CD4-positive, alpha-beta T cell (primary cell): ENCODE measurements around the gene SLC46A3. TPM values are rescaled to one million over a fixed set of nuclear protein-coding genes. Genes with fewer than 3 reads are reported as not detected.

Experiments used
- ATAC-seq: fragments of 200-7000 bp; cut with Tn5 transposase; one replicate; pipeline ENCODE4 v1.10.0; 2022; ENCODE audit warnings: mild to moderate bottlenecking; ENCODE audit not compliant: poor library complexity
- CTCF ChIA-PET: fragments of 350-600 bp; sonication (Branson Sonifier 250); formaldehyde crosslinking; loops from one replicate; lab custom pipeline; 2021; ENCODE audit warnings: antibody characterized with exemption, inconsistent platforms; lab: Charles Lee
- POLR2A ChIA-PET: fragments of 350-600 bp; sonication (Branson Sonifier 250); formaldehyde crosslinking; loops from one replicate; lab custom pipeline; 2021; ENCODE audit warnings: antibody characterized with exemption, inconsistent platforms; lab: Charles Lee
- DNase-seq, 14 experiments: peaks; one replicate each; pipeline ENCODE4 v3.0.0-alpha.2; 2013 to 2020; ENCODE audit warnings: mixed read lengths in 2 of 14
- H3K27ac ChIP-seq, 2 donors: one replicate each; pipeline versions ENCODE4 v1.5.1 to v1.7.0; 2013; ENCODE audit warnings: low read length in 2 of 2, low read depth in 1 of 2, mild to moderate bottlenecking in 1 of 2
- H3K27me3 ChIP-seq, 2 experiments: 1 replicate in 1 of 2; 2 replicates in 1 of 2; pipeline versions ENCODE4 v1.6.1 to v1.7.0; 2013; ENCODE audit warnings: low read length in 2 of 2, control low read depth in 1 of 2, mild to moderate bottlenecking in 1 of 2, moderate library complexity in 1 of 2; ENCODE audit not compliant: insufficient read depth in 2 of 2, control insufficient read depth in 1 of 2
- H3K36me3 ChIP-seq: one replicate; pipeline ENCODE4 v1.6.1; 2013; ENCODE audit warnings: low read length, control low read depth; ENCODE audit not compliant: insufficient read depth
- H3K4me1 ChIP-seq: one replicate; pipeline ENCODE4 v1.6.1; 2013; ENCODE audit warnings: low read length, control low read depth; ENCODE audit not compliant: insufficient read depth
- H3K4me3 ChIP-seq: one replicate; pipeline ENCODE4 v1.5.1; 2013; ENCODE audit warnings: mild to moderate bottlenecking, low read length, moderate library complexity
- H3K9me3 ChIP-seq, 2 experiments: 1 replicate in 1 of 2; 2 replicates in 1 of 2; pipeline versions ENCODE4 v1.6.1 to v1.7.0; 2013; ENCODE audit warnings: low read length in 2 of 2, mild to moderate bottlenecking in 2 of 2, control low read depth in 1 of 2, moderate library complexity in 1 of 2; ENCODE audit not compliant: control insufficient read depth in 1 of 2, insufficient read depth in 1 of 2
- H3K27ac Mint-ChIP-seq: one replicate; pipeline ENCODE4 v1.8.0; 2020; ENCODE audit warnings: mixed read lengths
- H3K27me3 Mint-ChIP-seq: one replicate; pipeline ENCODE4 v1.8.0; 2021; ENCODE audit warnings: mixed read lengths
- H3K36me3 Mint-ChIP-seq: one replicate; pipeline ENCODE4 v1.8.0; 2021; ENCODE audit warnings: low read depth, mixed read lengths
- H3K4me1 Mint-ChIP-seq: one replicate; pipeline ENCODE4 v1.8.0; 2021; ENCODE audit warnings: low read depth, mixed read lengths
- H3K4me3 Mint-ChIP-seq: one replicate; pipeline ENCODE4 v1.8.0; 2020; ENCODE audit warnings: mild to moderate bottlenecking, mixed read lengths
- H3K9me3 Mint-ChIP-seq: one replicate; pipeline ENCODE4 v1.8.0; 2020; ENCODE audit warnings: mixed read lengths
- CTCF ChIP-seq: fragments of 200-600 bp; IDR thresholded peaks from one replicate; pipeline ENCODE4 v1.8.0; 2022; ENCODE audit warnings: antibody characterized with exemption, mild to moderate bottlenecking
- intact Hi-C, 2 experiments: fragments of 100-400 bp; cut with DNase I in 1 of 2; cut with micrococcal nuclease in 1 of 2; formaldehyde crosslinking; loops; one replicate each; pipeline versions ENCODE4 v1.15.1 to v1.9.0; 2023 to 2025; cut with DNase I, micrococcal nuclease
- total RNA-seq, 174 experiments: library from RNA in 2 of 174; stranded (reverse) in 2 of 174; gene quantifications; one replicate each; pipeline ENCODE4 v1.2.3 and lab custom pipeline; 2021 to 2026

SLC46A3 gene
- total RNA-seq, 2 experiments from 2014 or later = 6.3 to 7.4 TPM

GRCh38 chr13:28755546-28755870 lies 36.7 kb upstream of the SLC46A3 start:
- ATAC-seq = no peak

GRCh38 chr13:28754698-28755545 lies 36.2 kb upstream of the SLC46A3 start:
- Mint-ChIP-seq H3K4me3 (peak overlapping the region; percentile 63), H3K27ac (peak overlapping the region; percentile 49), H3K27me3 (no peaks in the 10 kb centered on the region), H3K4me1 (peaks cover 13% of the 10 kb centered on the region), H3K9me3 (peaks cover 7% of the 10 kb centered on the region), H3K36me3 (no peaks in the 10 kb centered on the region)
- TF ChIP-seq CTCF = no peak
- H3K36me3 ChIP-seq = no peaks in the 10 kb centered on the region
- CTCF ChIA-PET = no interaction called here
- H3K4me3 ChIP-seq = peak overlapping the region; percentile 32
- H3K27me3 ChIP-seq = no peaks in the 10 kb centered on the region
- intact Hi-C loops = no loop called here
- peaks cover 5 to 11% of the 10 kb centered on the region in 2 experiments for H3K9me3 ChIP-seq
- peak overlapping the region in 1 of 2 donors; percentile 50 for H3K27ac ChIP-seq
- POLR2A ChIA-PET = no interaction called here
- DNase-seq (peak in 3 of 14 experiments; percentile 19 to 27 (median 21)), ATAC-seq (no peak)
- peaks cover 12% of the 10 kb centered on the region for H3K4me1 ChIP-seq

More at GRCh38 chr13:28755546-28755870, 36.7 kb upstream of the SLC46A3 start:
- no peak for DNase-seq
- Mint-ChIP-seq H3K4me1 (peaks cover 13% of the 10 kb centered on the region), H3K9me3 (peaks cover 7% of the 10 kb centered on the region), H3K27ac (no peak overlapping the region), H3K36me3 (no peaks in the 10 kb centered on the region), H3K27me3 (no peaks in the 10 kb centered on the region), H3K4me3 (no peak overlapping the region)
- Histone ChIP-seq H3K4me1 (peaks cover 12% of the 10 kb centered on the region), H3K4me3 (peak overlapping the region; percentile 32), H3K36me3 (no peaks in the 10 kb centered on the region), H3K9me3 (peaks cover 5 to 11% of the 10 kb centered on the region in 2 experiments), H3K27me3 (no peaks in the 10 kb centered on the region), H3K27ac (no peak overlapping the region)
- intact Hi-C loops = no loop called here
- TF ChIP-seq CTCF = no peak
- ChIA-PET CTCF (no interaction called here), POLR2A (no interaction called here)

GRCh38 chr13:28753946-28754345 lies 35.2 kb upstream of the SLC46A3 start:
- H3K27me3 ChIP-seq = no peaks in the 10 kb centered on the region
- DNase-seq = no peak
- H3K4me3 ChIP-seq = no peak overlapping the region
- no peaks in the 10 kb centered on the region for H3K36me3 ChIP-seq
- peaks cover 7% of the 10 kb centered on the region for H3K9me3 Mint-ChIP-seq
- H3K27ac Mint-ChIP-seq = no peak overlapping the region
- no peak overlapping the region for H3K27ac ChIP-seq
- intact Hi-C loops = no loop called here
- H3K4me1 Mint-ChIP-seq = peaks cover 13% of the 10 kb centered on the region
- peaks cover 12% of the 10 kb centered on the region for H3K4me1 ChIP-seq
- no peaks in the 10 kb centered on the region for H3K36me3 Mint-ChIP-seq
- POLR2A ChIA-PET = no interaction called here
- H3K4me3 Mint-ChIP-seq = no peak overlapping the region
- TF ChIP-seq CTCF = no peak
- peaks cover 4% of the 10 kb centered on the region for H3K27me3 Mint-ChIP-seq
- CTCF ChIA-PET = no interaction called here
- ATAC-seq = no peak
- H3K9me3 ChIP-seq = peaks cover 5 to 6% of the 10 kb centered on the region in 2 experiments
